ENCODE results near the gene C1GALT1. TPM values are rescaled to one million over a fixed set of nuclear protein-coding genes. Genes with fewer than 3 reads are reported as not detected.

Gene C1GALT1
- total RNA-seq, 1 experiment from 2014 or later = 54.5 TPM

DNA sequence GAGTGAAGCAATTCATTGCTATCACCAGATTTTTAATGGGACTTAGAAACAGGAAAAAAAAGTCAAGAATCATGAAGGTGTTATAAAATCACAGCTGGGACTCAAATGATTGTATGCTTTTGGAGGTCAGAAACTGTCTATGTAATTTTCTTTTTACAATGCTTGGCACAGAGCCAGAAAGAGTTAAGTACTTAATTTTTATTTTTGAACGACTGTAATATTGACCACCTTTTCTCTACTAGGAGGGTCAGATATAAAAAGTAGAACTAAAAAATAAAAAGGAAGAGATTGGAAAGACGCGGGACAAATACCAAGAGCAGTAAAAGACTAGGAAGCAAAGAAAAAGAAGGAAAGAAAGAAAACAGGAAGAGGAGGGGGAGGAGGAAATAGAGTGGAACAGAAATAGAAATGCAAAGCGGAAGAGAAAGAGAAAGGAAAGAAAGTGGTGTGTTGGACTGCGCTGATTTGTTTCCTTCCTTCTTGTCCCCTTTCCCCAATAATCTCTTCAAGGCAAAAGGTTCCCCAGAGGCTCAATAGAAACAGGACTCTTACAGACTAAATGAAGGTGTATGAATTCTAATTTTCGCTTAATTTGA lies 23.2 kb upstream of the C1GALT1 start:
- Histone ChIP-seq H3K27me3 (ENCODE audit: control insufficient read depth, insufficient read depth, low read length) (peaks cover 3% of the 10 kb centered on the region; the same call in 1 of the 2 replicates), H3K9me3 (ENCODE audit: control insufficient read depth, insufficient read depth, low read depth, low read length) (no peaks in the 10 kb centered on the region), H3K4me3 (ENCODE audit: low read depth in 2 of 2, low read length in 2 of 2) (no peak overlapping the region), H3K4me1 (ENCODE audit: control insufficient read depth, insufficient read depth, low read length) (no peaks in the 10 kb centered on the region), H3K27ac (ENCODE audit: low read length) (no peak overlapping the region), H3K36me3 (ENCODE audit: control insufficient read depth, insufficient read depth, low read length) (no peaks in the 10 kb centered on the region)
- no TSS peak for BruUV-seq (replicated peaks)
- intact Hi-C loops (cut with micrococcal nuclease; ENCODE audit: unreplicated experiment) (no loop called here), in situ Hi-C loops (cut with HindIII; ENCODE audit: low pct_unique_long_range_greater_than_20kb, low sequenced_read_pairs) (no loop called here)
- TF ChIP-seq, protein P1, sequence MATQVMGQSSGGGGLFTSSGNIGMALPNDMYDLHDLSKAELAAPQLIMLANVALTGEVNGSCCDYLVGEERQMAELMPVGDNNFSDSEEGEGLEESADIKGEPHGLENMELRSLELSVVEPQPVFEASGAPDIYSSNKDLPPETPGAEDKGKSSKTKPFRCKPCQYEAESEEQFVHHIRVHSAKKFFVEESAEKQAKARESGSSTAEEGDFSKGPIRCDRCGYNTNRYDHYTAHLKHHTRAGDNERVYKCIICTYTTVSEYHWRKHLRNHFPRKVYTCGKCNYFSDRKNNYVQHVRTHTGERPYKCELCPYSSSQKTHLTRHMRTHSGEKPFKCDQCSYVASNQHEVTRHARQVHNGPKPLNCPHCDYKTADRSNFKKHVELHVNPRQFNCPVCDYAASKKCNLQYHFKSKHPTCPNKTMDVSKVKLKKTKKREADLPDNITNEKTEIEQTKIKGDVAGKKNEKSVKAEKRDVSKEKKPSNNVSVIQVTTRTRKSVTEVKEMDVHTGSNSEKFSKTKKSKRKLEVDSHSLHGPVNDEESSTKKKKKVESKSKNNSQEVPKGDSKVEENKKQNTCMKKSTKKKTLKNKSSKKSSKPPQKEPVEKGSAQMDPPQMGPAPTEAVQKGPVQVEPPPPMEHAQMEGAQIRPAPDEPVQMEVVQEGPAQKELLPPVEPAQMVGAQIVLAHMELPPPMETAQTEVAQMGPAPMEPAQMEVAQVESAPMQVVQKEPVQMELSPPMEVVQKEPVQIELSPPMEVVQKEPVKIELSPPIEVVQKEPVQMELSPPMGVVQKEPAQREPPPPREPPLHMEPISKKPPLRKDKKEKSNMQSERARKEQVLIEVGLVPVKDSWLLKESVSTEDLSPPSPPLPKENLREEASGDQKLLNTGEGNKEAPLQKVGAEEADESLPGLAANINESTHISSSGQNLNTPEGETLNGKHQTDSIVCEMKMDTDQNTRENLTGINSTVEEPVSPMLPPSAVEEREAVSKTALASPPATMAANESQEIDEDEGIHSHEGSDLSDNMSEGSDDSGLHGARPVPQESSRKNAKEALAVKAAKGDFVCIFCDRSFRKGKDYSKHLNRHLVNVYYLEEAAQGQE (IDR thresholded peaks at IDR 0.05; ENCODE audit: insufficient read depth in 1 of 2, low read depth in 2 of 2, low read length in 1 of 2) = no peak
- TF ChIP-seq TCF7L2 (IDR thresholded peaks at IDR 0.05; ENCODE audit: low read depth, low read length) (no peak), SIN3A (IDR thresholded peaks at IDR 0.05; ENCODE audit: borderline replicate concordance, insufficient read depth, low read depth, low read length) (no peak), POLR2AphosphoS5 (IDR thresholded peaks at IDR 0.05; ENCODE audit: low read depth, low read length) (no peak)
- TF ChIP-seq, protein P2, sequence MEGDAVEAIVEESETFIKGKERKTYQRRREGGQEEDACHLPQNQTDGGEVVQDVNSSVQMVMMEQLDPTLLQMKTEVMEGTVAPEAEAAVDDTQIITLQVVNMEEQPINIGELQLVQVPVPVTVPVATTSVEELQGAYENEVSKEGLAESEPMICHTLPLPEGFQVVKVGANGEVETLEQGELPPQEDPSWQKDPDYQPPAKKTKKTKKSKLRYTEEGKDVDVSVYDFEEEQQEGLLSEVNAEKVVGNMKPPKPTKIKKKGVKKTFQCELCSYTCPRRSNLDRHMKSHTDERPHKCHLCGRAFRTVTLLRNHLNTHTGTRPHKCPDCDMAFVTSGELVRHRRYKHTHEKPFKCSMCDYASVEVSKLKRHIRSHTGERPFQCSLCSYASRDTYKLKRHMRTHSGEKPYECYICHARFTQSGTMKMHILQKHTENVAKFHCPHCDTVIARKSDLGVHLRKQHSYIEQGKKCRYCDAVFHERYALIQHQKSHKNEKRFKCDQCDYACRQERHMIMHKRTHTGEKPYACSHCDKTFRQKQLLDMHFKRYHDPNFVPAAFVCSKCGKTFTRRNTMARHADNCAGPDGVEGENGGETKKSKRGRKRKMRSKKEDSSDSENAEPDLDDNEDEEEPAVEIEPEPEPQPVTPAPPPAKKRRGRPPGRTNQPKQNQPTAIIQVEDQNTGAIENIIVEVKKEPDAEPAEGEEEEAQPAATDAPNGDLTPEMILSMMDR (IDR thresholded peaks at IDR 0.05) = no peak
- ATAC-seq (no peak), DNase-seq (ENCODE audit: low read depth, low spot score) (no peak)
- CTCF ChIA-PET = no interaction called here
- POLR2A ChIA-PET = no interaction called here

DNA sequence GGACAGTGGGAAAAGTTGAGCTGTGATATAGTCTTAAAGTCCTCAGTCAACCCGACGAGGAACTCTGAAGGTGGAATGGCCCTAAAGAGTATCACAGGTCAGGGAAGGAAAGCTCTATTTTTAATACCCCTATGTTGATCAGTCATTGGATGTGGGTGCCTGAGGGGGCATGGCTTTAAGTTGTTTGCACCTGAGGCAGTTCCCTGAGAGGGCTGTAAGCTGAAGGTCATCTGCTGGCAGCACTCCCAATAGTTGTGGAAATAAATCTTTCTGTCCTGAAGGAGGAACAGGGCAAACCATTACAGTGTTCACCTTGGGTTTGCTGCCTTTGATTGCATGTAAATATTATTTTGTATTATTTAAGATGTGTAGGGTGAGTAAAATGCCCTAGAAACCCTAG lies 17.8 kb upstream of the C1GALT1 start:
- Histone ChIP-seq H3K9me3 (ENCODE audit: control insufficient read depth, insufficient read depth, low read depth, low read length) (no peaks in the 10 kb centered on the region), H3K4me3 (ENCODE audit: low read depth in 2 of 2, low read length in 2 of 2) (no peak overlapping the region), H3K4me1 (ENCODE audit: control insufficient read depth, insufficient read depth, low read length) (no peaks in the 10 kb centered on the region), H3K36me3 (ENCODE audit: control insufficient read depth, insufficient read depth, low read length) (no peaks in the 10 kb centered on the region), H3K27me3 (ENCODE audit: control insufficient read depth, insufficient read depth, low read length) (peaks cover 3% of the 10 kb centered on the region; the same call in 1 of the 2 replicates), H3K27ac (ENCODE audit: low read length) (no peak overlapping the region)
- ChIA-PET POLR2A (interaction anchor here (0.7 kb wide), 1 partner anchor 16 kb away, joined by 3 read pairs; no protein-coding TSS in a partner anchor), CTCF (no interaction called here)
- in situ Hi-C loops (cut with HindIII; ENCODE audit: low pct_unique_long_range_greater_than_20kb, low sequenced_read_pairs) (no loop called here), intact Hi-C loops (cut with micrococcal nuclease; ENCODE audit: unreplicated experiment) (no loop called here)
- TF ChIP-seq, protein P2 (IDR thresholded peaks at IDR 0.05) = no peak
- TF ChIP-seq SIN3A (IDR thresholded peaks at IDR 0.05; ENCODE audit: borderline replicate concordance, insufficient read depth, low read depth, low read length) (no peak), POLR2AphosphoS5 (IDR thresholded peaks at IDR 0.05; ENCODE audit: low read depth, low read length) (no peak), TCF7L2 (IDR thresholded peaks at IDR 0.05; ENCODE audit: low read depth, low read length) (no peak)
- TF ChIP-seq, protein P1 (IDR thresholded peaks at IDR 0.05; ENCODE audit: insufficient read depth in 1 of 2, low read depth in 2 of 2, low read length in 1 of 2) = no peak
- ATAC-seq (no peak), DNase-seq (ENCODE audit: low read depth, low spot score) (no peak)
- no TSS peak for BruUV-seq (replicated peaks)
